ENCODE results near the gene DEFB121.

The DEFB121 gene

GRCh38 chr20:31403886-31404285 is 2.1 kb downstream of the DEFB121 start:
- ATAC-seq, result no peak
- TF ChIP-seq ISL1 (CRISPR knock-in tag; IDR thresholded peaks at IDR 0.05) (no peak), ZNF8 (CRISPR knock-in tag; IDR thresholded peaks at IDR 0.05) (no peak), RARB (CRISPR knock-in tag; IDR thresholded peaks at IDR 0.05) (no peak), ZNF70 (CRISPR knock-in tag; IDR thresholded peaks at IDR 0.05) (no peak), ZFP30 (CRISPR knock-in tag; IDR thresholded peaks at IDR 0.05) (no peak), CSRNP3 (CRISPR knock-in tag; IDR thresholded peaks at IDR 0.05) (no peak), PPARA (CRISPR knock-in tag; IDR thresholded peaks at IDR 0.05; ENCODE audit: borderline replicate concordance) (no peak), SNAI2 (CRISPR knock-in tag; IDR thresholded peaks at IDR 0.05) (no peak), CSDC2 (CRISPR knock-in tag; IDR thresholded peaks at IDR 0.05) (no peak), ESRRG (CRISPR knock-in tag; IDR thresholded peaks at IDR 0.05) (no peak), ZC3H10 (CRISPR knock-in tag; IDR thresholded peaks at IDR 0.05) (no peak), GLIS3 (CRISPR knock-in tag; IDR thresholded peaks at IDR 0.05) (no peak), TOX (CRISPR knock-in tag; IDR thresholded peaks at IDR 0.05; ENCODE audit: borderline replicate concordance) (no peak)
- TF ChIP-seq, protein P1, sequence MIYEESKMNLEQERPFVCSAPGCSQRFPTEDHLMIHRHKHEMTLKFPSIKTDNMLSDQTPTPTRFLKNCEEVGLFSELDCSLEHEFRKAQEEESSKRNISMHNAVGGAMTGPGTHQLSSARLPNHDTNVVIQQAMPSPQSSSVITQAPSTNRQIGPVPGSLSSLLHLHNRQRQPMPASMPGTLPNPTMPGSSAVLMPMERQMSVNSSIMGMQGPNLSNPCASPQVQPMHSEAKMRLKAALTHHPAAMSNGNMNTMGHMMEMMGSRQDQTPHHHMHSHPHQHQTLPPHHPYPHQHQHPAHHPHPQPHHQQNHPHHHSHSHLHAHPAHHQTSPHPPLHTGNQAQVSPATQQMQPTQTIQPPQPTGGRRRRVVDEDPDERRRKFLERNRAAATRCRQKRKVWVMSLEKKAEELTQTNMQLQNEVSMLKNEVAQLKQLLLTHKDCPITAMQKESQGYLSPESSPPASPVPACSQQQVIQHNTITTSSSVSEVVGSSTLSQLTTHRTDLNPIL (CRISPR knock-in tag; IDR thresholded peaks at IDR 0.05; ENCODE audit: low read depth), result no peak

- no peak for ATAC-seq
These were observed 11.1 kb downstream of the DEFB121 start for GRCh38 chr20:31394900-31395299.

GRCh38 chr20:31392836-31393235 is 13.2 kb downstream of the DEFB121 start:
- TF ChIP-seq TCF4 (CRISPR knock-in tag; IDR thresholded peaks at IDR 0.05; ENCODE audit: borderline replicate concordance), result no peak

More at GRCh38 chr20:31394900-31395299, 11.1 kb downstream of the DEFB121 start:
- TF ChIP-seq ARNTL (CRISPR knock-in tag; IDR thresholded peaks at IDR 0.05; ENCODE audit: borderline replicate concordance, low read depth) (no peak), PPARA (CRISPR knock-in tag; IDR thresholded peaks at IDR 0.05; ENCODE audit: borderline replicate concordance) (no peak), SNAI2 (CRISPR knock-in tag; IDR thresholded peaks at IDR 0.05) (no peak)

DNA sequence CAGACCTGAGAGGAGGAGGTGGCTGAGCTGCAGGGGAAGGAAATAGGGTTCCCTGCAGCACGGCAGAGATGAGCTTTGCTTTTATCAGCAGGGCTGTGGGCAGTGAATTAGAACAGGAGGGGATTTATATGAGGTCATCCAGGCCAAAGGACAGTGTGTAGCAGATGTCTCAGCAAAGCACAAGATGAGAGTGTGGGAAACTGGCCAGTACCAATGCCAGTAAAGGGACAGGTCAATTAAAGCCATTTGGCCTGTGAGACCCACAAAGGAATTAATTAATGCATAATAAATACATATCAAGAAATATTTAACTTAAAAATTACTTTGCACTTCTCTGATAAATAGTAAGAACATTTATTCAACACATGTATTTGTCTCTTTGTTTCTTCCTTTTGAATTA is 15.5 kb downstream of the DEFB121 start, which contains the start of gene DEFB119:
Gene DEFB119 (minus strand): TSS at position 101 of the 400 bp plus-strand sequence. CDS start 107 bp downstream, outside the sequence.
- no peak for TF ChIP-seq TCF4 (CRISPR knock-in tag; IDR thresholded peaks at IDR 0.05; ENCODE audit: borderline replicate concordance)
- no peak for ATAC-seq

More at GRCh38 chr20:31392836-31393235, 13.2 kb downstream of the DEFB121 start:
- no peak for ATAC-seq

DNA sequence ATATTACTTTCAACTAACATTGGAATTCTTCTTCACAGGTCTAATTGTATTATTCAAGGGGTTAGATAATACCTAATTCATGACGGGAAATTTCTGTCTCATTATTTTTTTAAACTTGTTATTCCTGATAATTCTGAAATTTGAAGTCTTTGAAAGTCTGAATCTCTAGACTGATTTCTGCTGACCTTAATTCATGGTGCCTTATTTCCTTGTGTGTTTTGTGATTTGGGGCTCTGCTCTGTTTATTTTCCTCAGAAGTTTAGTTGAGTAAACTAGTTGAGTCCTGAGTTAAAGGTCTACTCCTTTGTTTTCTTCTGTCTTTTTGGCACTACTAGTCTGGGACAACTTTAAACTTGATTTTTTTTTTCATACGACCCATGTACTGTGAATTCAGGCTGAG is 31.7 kb downstream of the DEFB121 start:
- no peak for ATAC-seq
- TF ChIP-seq GLIS3 (CRISPR knock-in tag; IDR thresholded peaks at IDR 0.05) (no peak), ZNF8 (CRISPR knock-in tag; IDR thresholded peaks at IDR 0.05) (no peak), TCF4 (CRISPR knock-in tag; IDR thresholded peaks at IDR 0.05; ENCODE audit: borderline replicate concordance) (no peak), RARB (CRISPR knock-in tag; IDR thresholded peaks at IDR 0.05) (no peak), ARNTL (CRISPR knock-in tag; IDR thresholded peaks at IDR 0.05; ENCODE audit: borderline replicate concordance, low read depth) (no peak), TOX (CRISPR knock-in tag; IDR thresholded peaks at IDR 0.05; ENCODE audit: borderline replicate concordance) (no peak), ZFP30 (CRISPR knock-in tag; IDR thresholded peaks at IDR 0.05) (no peak), CSDC2 (CRISPR knock-in tag; IDR thresholded peaks at IDR 0.05) (no peak), CSRNP3 (CRISPR knock-in tag; IDR thresholded peaks at IDR 0.05) (no peak), PPARA (CRISPR knock-in tag; IDR thresholded peaks at IDR 0.05; ENCODE audit: borderline replicate concordance) (no peak), TSHZ2 (CRISPR knock-in tag; IDR thresholded peaks at IDR 0.05) (no peak)
- TF ChIP-seq, protein P1 (CRISPR knock-in tag; IDR thresholded peaks at IDR 0.05; ENCODE audit: low read depth), result no peak
- TF ChIP-seq, protein P2, sequence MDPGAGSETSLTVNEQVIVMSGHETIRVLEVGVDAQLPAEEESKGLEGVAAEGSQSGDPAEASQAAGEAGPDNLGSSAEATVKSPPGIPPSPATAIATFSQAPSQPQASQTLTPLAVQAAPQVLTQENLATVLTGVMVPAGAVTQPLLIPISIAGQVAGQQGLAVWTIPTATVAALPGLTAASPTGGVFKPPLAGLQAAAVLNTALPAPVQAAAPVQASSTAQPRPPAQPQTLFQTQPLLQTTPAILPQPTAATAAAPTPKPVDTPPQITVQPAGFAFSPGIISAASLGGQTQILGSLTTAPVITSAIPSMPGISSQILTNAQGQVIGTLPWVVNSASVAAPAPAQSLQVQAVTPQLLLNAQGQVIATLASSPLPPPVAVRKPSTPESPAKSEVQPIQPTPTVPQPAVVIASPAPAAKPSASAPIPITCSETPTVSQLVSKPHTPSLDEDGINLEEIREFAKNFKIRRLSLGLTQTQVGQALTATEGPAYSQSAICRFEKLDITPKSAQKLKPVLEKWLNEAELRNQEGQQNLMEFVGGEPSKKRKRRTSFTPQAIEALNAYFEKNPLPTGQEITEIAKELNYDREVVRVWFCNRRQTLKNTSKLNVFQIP (CRISPR knock-in tag; IDR thresholded peaks at IDR 0.05; ENCODE audit: borderline replicate concordance, low read depth), result no peak

Data from SK-N-SH treated with all-trans-retinoic acid at 6 μM for 48 hours (cell line).